ENCODE data around the gene OTUD6A.
"Not testable (repeated sequence)": the region's sequence is repeated elsewhere in the genome, so short reads cannot be mapped to it uniquely, and the experiment has no call there.

Gene OTUD6A

GRCh38 chrX:70079870-70080269 lies 17.6 kb downstream of the OTUD6A start:
- H3K36me3 Mint-ChIP-seq, result no peaks in the 10 kb centered on the region
- ATAC-seq (replicated peaks), result no peak

GRCh38 chrX:70082723-70083122 lies 20.5 kb downstream of the OTUD6A start:
- H3K36me3 Mint-ChIP-seq, result no peaks in the 10 kb centered on the region
- H3K27ac Mint-ChIP-seq, result no peak overlapping the region
- H3K27me3 Mint-ChIP-seq, result peaks cover 11% of the 10 kb centered on the region in 2 donors
- ATAC-seq (replicated peaks), result no peak
- no peaks in the 10 kb centered on the region for H3K4me1 Mint-ChIP-seq
- DNase-seq, result no peak
- no peak overlapping the region for H3K4me3 Mint-ChIP-seq
- no peaks in the 10 kb centered on the region for H3K9me3 Mint-ChIP-seq

More at GRCh38 chrX:70079870-70080269, 17.6 kb downstream of the OTUD6A start:
- Mint-ChIP-seq H3K27me3 (peaks cover 11 to 15% of the 10 kb centered on the region in 2 donors), H3K4me1 (no peaks in the 10 kb centered on the region), H3K4me3 (no peak overlapping the region), H3K27ac (no peak overlapping the region), H3K9me3 (peaks cover 4 to 11% of the 10 kb centered on the region in 2 donors)
- DNase-seq, result no peak

- H3K27ac Mint-ChIP-seq, result no peak overlapping the region
- H3K27me3 Mint-ChIP-seq, result peaks cover 0 to 19% of the 10 kb centered on the region in 2 donors
- no peaks in the 10 kb centered on the region for H3K9me3 Mint-ChIP-seq
- no peaks in the 10 kb centered on the region for H3K4me1 Mint-ChIP-seq
- ATAC-seq (replicated peaks), result no peak
- no peak overlapping the region for H3K4me3 Mint-ChIP-seq
- no peaks in the 10 kb centered on the region for H3K36me3 Mint-ChIP-seq
- no peak for DNase-seq
These were observed 22.5 kb downstream of the OTUD6A start for GRCh38 chrX:70084592-70085240.

GRCh38 chrX:70087857-70088630 lies 25.8 kb downstream of the OTUD6A start:
- H3K27ac Mint-ChIP-seq, result no peak overlapping the region
- no peaks in the 10 kb centered on the region for H3K36me3 Mint-ChIP-seq
- DNase-seq (no peak), ATAC-seq (replicated peaks) (no peak)
- peaks cover 0 to 15% of the 10 kb centered on the region in 2 donors for H3K27me3 Mint-ChIP-seq
- H3K4me3 Mint-ChIP-seq, result no peak overlapping the region
- H3K4me1 Mint-ChIP-seq, result no peaks in the 10 kb centered on the region
- H3K9me3 Mint-ChIP-seq, result no peaks in the 10 kb centered on the region

GRCh38 chrX:70088751-70089150 lies 26.5 kb downstream of the OTUD6A start:
- Mint-ChIP-seq H3K4me1 (no peaks in the 10 kb centered on the region), H3K4me3 (no peak overlapping the region), H3K9me3 (no peaks in the 10 kb centered on the region), H3K36me3 (no peaks in the 10 kb centered on the region), H3K27me3 (peaks cover 0 to 14% of the 10 kb centered on the region in 2 donors), H3K27ac (no peak overlapping the region)
- no peak for ATAC-seq (replicated peaks)
- no peak for DNase-seq

GRCh38 chrX:70089604-70090297 lies 27.5 kb downstream of the OTUD6A start:
- H3K4me1 Mint-ChIP-seq, result no peaks in the 10 kb centered on the region
- H3K27me3 Mint-ChIP-seq, result peaks cover 0 to 9% of the 10 kb centered on the region in 2 donors
- no peak overlapping the region for H3K4me3 Mint-ChIP-seq
- H3K36me3 Mint-ChIP-seq, result no peaks in the 10 kb centered on the region
- no peak for DNase-seq
- H3K9me3 Mint-ChIP-seq, result no peaks in the 10 kb centered on the region
- ATAC-seq (replicated peaks), result no peak
- no peak overlapping the region for H3K27ac Mint-ChIP-seq

- Mint-ChIP-seq H3K27me3 (peaks cover 0 to 19% of the 10 kb centered on the region in 2 donors), H3K27ac (no peak overlapping the region), H3K36me3 (no peaks in the 10 kb centered on the region), H3K9me3 (no peaks in the 10 kb centered on the region), H3K4me1 (no peaks in the 10 kb centered on the region), H3K4me3 (no peak overlapping the region)
- no peak for ATAC-seq (replicated peaks)
- DNase-seq, result no peak
These were observed 30.0 kb downstream of the OTUD6A start for GRCh38 chrX:70092247-70092646.

- no peak for ATAC-seq (replicated peaks)
- Mint-ChIP-seq H3K4me3 (no peak overlapping the region), H3K9me3 (no peaks in the 10 kb centered on the region)
These were observed 33.8 kb downstream of the OTUD6A start for GRCh38 chrX:70096052-70096451.

GRCh38 chrX:70105229-70105628 lies 43.0 kb downstream of the OTUD6A start:
- peaks cover 5 to 8% of the 10 kb centered on the region in 2 donors for H3K27me3 Mint-ChIP-seq
- H3K27ac Mint-ChIP-seq, result no peak overlapping the region
- no peak overlapping the region for H3K4me3 Mint-ChIP-seq
- DNase-seq (no peak), ATAC-seq (replicated peaks) (no peak)
- no peaks in the 10 kb centered on the region for H3K9me3 Mint-ChIP-seq
- no peaks in the 10 kb centered on the region for H3K36me3 Mint-ChIP-seq
- no peaks in the 10 kb centered on the region for H3K4me1 Mint-ChIP-seq

More at GRCh38 chrX:70096052-70096451, 33.8 kb downstream of the OTUD6A start:
- DNase-seq, result no peak
- H3K27me3 Mint-ChIP-seq, result peaks cover 7 to 25% of the 10 kb centered on the region in 2 donors
- no peaks in the 10 kb centered on the region for H3K36me3 Mint-ChIP-seq
- H3K4me1 Mint-ChIP-seq, result no peaks in the 10 kb centered on the region
- no peak overlapping the region for H3K27ac Mint-ChIP-seq

GRCh38 chrX:70111436-70112026 lies 49.3 kb downstream of the OTUD6A start:
- DNase-seq; H3K4me3 Mint-ChIP-seq; ATAC-seq (replicated peaks); H3K36me3 Mint-ChIP-seq; H3K27ac Mint-ChIP-seq; H3K4me1 Mint-ChIP-seq; H3K27me3 Mint-ChIP-seq: not testable (repeated sequence)
- peaks cover 6 to 11% of the 10 kb centered on the region in 2 donors for H3K9me3 Mint-ChIP-seq
